GM18858 (cell line): Measurements from ENCODE around the gene KSR1.

Experiments used
- ATAC-seq: cut with Tn5 transposase; IDR thresholded peaks from one replicate; pipeline ENCODE4 v1.9.1; 2021; ENCODE audit not compliant: unreplicated experiment

Gene KSR1

GRCh38 chr17:27603421-27603770 is 147.1 kb downstream of the KSR1 start:
- ATAC-seq: no peak

- ATAC-seq: no peak
Observed at GRCh38 chr17:27603880-27604794, 147.9 kb downstream of the KSR1 start.

GRCh38 chr17:27605409-27605808 is 149.2 kb downstream of the KSR1 start:
- no peak for ATAC-seq

- ATAC-seq: no peak
Observed at GRCh38 chr17:27607521-27608091, 151.4 kb downstream of the KSR1 start.

- ATAC-seq: no peak
Observed at GRCh38 chr17:27608328-27609230, 152.3 kb downstream of the KSR1 start.

GRCh38 chr17:27609611-27610303 is 153.5 kb downstream of the KSR1 start:
- no peak for ATAC-seq

GRCh38 chr17:27610304-27610677 is 154.0 kb downstream of the KSR1 start:
- no peak for ATAC-seq

- ATAC-seq: no peak
Observed at GRCh38 chr17:27612160-27612770, 156.0 kb downstream of the KSR1 start.

GRCh38 chr17:27613433-27613832 is 157.2 kb downstream of the KSR1 start:
- no peak for ATAC-seq

GRCh38 chr17:27615121-27615520 is 158.9 kb downstream of the KSR1 start:
- no peak for ATAC-seq

- no peak for ATAC-seq
Observed at GRCh38 chr17:27616414-27616813, 160.2 kb downstream of the KSR1 start.

GRCh38 chr17:27618417-27618816 is 162.2 kb downstream of the KSR1 start:
- ATAC-seq: no peak

- ATAC-seq: no peak
Observed at GRCh38 chr17:27620721-27621120, 164.5 kb downstream of the KSR1 start.

- no peak for ATAC-seq
Observed at GRCh38 chr17:27621536-27621935, 165.3 kb downstream of the KSR1 start.

GRCh38 chr17:27621942-27622559 is 165.8 kb downstream of the KSR1 start:
- ATAC-seq: no peak

GRCh38 chr17:27622986-27623385 is 166.7 kb downstream of the KSR1 start:
- no peak for ATAC-seq

GRCh38 chr17:27623614-27624013 is 167.4 kb downstream of the KSR1 start:
- no peak for ATAC-seq

- no peak for ATAC-seq
Observed at GRCh38 chr17:27624539-27624938, 168.3 kb downstream of the KSR1 start.

GRCh38 chr17:27625856-27626255 is 169.6 kb downstream of the KSR1 start:
- no peak for ATAC-seq

GRCh38 chr17:27627514-27627913 is 171.3 kb downstream of the KSR1 start:
- no peak for ATAC-seq
